ENCODE results near the gene ULK3.

Gene ULK3

DNA sequence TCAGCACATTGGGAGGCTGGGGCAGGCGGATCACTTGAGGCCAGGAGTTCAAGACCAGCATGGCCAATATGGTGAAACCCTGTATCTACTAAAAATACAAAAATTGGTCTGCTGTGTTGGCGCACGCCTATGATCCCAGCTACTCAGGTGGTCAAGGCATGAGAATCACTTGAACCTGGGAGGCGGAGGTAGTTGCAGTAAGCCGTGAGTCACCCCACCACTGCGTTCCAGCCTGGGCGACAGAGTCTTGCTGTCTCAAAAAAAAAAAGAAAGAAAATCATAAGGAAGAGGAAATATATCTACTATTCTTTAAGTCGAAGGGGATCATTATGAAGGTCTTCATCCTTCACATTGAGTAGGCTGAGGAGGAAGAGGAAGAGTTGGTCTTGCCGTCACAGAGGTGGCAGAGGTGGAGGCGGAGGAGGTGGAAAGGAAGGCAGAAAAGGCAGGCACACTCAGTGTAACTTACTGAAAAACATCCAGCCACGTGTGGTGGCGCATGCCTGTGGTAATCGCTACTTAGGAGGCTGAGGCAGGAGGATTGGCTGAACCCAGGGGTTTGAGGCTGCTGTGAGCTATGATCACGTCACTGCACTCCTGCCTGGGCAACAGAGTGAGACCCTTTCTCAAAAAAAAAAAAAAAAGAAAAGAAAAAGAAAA, 46.9 kb downstream of the ULK3 start:
- no peak for DNase-seq

DNA sequence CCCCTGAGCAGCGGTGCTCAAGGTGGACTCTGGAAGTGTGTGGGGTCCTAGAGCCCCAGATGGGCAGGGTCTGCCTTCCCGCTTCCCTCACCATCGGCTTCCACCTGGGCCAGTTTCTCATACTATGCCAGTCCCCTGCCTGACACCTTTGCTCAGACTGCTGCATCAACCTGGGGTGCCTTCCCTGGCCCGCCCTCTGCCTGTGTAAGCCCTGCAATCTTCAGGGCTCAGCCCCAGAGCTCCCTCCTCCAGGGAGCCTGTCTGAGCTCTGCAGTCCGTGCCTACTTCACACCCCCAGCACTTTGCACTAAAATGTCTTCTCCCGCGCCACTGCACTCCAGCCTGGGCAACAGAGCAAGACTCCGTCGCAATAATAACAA, 48.0 kb downstream of the ULK3 start:
- DNase-seq: no peak

DNA sequence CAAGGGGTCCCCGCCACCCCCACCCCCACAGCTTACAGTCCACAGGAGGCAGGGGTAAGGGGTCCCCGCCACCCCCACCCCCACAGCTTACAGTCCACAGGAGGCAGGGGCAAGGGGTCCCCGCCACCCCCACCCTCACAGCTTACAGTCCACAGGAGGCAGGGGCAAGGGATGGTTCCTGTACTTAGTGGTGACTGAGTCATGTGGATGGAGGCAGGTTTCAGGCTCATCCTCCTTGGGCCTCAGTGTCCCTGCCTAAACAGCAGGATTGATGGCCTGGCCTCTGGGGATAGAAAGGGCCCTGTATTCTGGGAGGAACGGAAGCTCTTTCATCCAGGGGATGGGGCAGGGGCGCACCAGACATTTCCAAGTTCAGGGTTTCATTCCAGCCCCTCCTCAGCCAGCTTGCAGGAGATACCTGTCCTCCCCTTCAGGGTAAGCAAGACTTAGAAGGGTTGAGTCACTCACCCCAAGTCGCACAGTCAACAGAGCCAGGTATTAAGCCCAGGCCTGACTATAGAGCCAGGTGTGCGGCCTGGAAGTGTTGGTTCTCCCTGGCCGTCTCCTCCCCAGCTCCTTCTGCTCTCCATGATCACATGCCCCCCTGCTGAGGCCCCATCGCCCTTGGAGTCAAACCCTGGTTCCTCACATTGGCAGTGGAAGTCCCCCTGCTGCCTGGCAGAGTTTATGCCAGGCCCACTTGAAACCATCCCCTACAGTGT, 48.5 kb downstream of the ULK3 start:
- no peak for DNase-seq

GRCh38 chr15:74793135-74794028, 49.6 kb downstream of the ULK3 start:
- DNase-seq: no peak

DNA sequence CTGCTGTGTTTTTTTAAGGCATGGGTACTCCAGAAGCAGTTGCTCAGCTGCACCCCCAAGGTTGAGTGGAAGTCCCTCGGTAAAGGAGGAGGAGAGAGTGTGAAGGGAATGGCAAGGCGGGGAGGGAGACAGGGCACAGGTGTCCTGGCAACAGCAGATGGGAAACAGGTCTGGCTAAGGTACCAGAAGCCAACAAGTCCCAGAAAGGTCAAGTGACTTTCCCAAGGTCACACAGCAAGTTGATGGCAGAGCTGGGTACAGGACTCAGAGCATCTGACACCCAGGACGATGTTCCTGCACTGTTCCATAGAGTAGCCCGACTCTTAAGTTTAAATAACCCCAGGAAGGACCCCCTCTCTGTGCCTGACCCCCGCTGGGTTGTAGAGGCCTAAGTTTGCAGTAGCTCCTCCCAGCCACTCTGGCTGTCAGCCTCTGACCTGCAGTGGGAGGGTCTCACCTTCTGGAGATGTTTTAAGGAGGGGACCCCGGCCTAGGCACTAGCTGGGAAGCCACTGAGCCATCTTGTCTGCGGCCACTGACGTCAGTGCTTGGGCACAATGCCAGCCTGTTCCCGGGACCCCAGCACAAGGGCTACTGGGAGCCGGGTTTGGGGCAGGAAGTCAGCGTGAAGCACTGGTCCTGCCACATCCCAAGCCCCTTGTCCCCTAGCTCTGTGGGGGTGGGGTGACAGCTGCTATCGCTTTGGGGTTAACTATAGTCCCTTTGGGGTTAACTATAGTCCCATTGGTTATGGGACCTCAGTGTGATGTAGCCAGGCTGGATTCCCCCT, 50.5 kb downstream of the ULK3 start:
- no peak for DNase-seq

- DNase-seq: no peak
Observed at GRCh38 chr15:74791667-74792066, 51.3 kb downstream of the ULK3 start.

DNA sequence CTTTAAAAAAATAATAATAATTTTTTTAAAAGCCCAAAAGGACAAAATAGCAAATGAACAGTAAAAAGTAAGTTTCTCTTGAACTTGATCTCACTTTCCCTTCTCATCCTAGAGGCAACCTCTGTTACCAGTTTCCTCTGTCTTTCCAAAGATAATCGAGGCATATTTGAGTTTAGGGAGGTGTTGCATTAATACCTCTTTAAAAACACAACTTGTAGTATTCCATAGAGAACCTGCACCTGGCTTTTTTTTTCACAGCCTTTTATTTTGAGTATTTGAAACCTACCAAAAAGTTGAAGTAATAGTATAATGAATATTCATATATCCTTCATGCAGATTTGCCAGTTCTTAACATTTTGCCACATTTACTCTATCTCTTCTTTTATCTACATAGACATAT, 51.9 kb downstream of the ULK3 start:
- DNase-seq: no peak

- DNase-seq: no peak
Observed at GRCh38 chr15:74790080-74790916, 52.7 kb downstream of the ULK3 start.

- DNase-seq: no peak
Observed at GRCh38 chr15:74789741-74790079, 53.2 kb downstream of the ULK3 start.

GRCh38 chr15:74789171-74789631, 53.8 kb downstream of the ULK3 start:
- DNase-seq: no peak

DNA sequence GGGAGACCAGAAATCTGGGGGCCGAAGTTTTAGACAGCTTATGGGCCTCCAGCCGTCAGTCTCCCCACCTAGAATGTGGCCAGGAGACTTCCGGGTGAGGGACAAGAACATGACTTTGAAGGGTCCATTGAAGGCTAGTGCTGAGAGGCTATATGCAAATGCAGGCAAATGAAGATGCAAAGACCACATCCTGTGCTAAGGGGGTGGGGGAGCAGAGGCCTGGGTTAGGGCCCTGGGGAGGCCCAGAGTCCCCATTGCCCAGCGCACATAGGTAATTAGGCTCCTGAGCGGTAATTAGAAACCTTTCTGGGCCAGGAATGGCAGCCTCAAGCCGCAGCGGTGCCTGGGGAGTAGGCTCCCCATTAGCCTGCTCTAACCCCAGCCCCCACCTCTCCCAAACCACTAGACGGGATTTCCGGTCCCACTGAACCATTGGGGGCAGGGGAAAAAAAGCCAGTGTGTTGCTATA, 54.2 kb downstream of the ULK3 start:
- no peak for DNase-seq

- DNase-seq: no peak
Observed at GRCh38 chr15:74788042-74788682, 54.8 kb downstream of the ULK3 start.

DNA sequence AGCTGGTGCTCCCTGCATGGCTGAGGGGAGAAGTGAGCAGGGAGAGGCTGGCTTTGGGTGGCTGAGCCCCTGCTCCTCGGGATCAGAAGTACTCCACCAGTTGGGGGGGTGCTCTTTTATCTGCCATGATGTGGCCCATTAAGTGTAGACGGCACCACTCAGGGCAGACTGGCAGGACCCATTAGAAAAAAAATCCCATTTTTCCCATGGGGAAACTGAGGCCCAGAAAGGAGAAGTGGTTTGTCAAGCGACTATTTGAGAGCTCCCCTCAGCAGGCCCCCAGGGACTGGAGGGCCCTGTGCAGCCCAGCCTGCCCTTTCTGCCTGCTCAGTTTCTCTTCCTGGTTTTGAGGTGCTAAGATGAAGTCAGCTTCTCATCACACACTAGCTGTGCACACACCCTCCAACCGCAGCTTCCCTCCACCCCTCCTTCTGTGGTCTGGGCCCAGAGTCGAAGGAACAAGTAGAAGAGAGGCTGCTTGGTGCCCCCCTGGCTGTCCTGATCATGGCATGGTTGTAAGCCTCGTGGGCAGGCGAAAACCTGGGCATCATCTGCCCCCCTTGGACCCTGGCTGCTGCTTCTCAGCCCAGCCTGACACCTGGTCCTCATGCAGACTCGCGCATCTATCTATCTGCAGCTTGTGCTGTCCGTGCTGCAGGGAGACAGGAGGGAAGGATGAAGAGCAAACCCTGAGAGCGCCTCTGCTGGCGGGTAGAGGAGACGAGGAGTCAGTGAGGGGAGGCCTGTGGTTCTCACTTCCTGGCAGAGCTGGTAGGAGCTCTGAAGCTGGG, 55.5 kb downstream of the ULK3 start:
- DNase-seq: peak in 1 of 2 experiments; percentile 37

DNA sequence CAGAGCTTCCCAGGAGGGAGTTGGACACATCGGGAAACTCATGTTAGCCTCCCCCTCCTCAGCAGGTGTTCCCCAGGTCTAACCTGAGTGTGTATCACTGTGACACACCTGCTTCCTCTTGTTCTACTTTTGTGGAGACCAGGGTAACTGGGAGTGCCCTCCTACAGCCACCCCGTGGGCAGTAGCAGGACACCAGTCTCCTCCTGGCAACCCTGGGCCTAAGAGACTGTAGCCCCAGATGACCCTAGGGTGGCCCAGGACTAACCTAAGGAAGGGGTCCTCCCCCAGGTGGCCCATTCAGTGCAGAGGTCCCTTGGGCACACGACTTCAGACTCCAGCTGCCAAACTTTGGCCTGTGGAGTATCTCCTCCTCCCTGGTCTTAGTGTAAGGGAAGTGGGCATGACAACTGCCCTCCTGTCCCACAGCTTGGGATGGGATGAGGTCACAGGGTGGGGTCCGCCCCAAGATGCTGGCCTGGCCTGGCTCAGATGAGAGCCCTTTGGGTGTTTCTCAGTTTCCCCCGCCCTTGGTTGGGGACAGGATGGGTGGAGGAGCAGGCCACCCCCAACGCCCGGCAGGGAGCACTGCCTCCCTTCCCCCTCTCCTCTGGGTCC, 56.3 kb downstream of the ULK3 start:
- DNase-seq: no peak
